Retinal pigment epithelial cell (primary cell): Measurements from ENCODE around the gene ADORA3.

ENCODE experiments used
- DNase-seq: peaks from one replicate; pipeline ENCODE4 v3.0.0-alpha.2; 2010; ENCODE audit warnings: low read depth
- H3K4me3 ChIP-seq: 2 replicates; pipeline ENCODE4 v1.5.1; 2011; ENCODE audit warnings: mild to moderate bottlenecking, low read length, control low read depth, moderate library complexity
- TF ChIP-seq, protein P1 (sequence below): conservative IDR thresholded peaks from 2 replicates; pipeline ENCODE4 v1.5.1; 2011; ENCODE audit warnings: low read depth, low read length, control low read depth, inconsistent platforms

Gene ADORA3

GRCh38 chr1:111515291-111516004, 12.0 kb upstream of the ADORA3 start:
- H3K4me3 ChIP-seq, result peak overlapping the region; percentile 45
- TF ChIP-seq, protein P1, sequence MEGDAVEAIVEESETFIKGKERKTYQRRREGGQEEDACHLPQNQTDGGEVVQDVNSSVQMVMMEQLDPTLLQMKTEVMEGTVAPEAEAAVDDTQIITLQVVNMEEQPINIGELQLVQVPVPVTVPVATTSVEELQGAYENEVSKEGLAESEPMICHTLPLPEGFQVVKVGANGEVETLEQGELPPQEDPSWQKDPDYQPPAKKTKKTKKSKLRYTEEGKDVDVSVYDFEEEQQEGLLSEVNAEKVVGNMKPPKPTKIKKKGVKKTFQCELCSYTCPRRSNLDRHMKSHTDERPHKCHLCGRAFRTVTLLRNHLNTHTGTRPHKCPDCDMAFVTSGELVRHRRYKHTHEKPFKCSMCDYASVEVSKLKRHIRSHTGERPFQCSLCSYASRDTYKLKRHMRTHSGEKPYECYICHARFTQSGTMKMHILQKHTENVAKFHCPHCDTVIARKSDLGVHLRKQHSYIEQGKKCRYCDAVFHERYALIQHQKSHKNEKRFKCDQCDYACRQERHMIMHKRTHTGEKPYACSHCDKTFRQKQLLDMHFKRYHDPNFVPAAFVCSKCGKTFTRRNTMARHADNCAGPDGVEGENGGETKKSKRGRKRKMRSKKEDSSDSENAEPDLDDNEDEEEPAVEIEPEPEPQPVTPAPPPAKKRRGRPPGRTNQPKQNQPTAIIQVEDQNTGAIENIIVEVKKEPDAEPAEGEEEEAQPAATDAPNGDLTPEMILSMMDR, result no peak
- no peak for DNase-seq

DNA sequence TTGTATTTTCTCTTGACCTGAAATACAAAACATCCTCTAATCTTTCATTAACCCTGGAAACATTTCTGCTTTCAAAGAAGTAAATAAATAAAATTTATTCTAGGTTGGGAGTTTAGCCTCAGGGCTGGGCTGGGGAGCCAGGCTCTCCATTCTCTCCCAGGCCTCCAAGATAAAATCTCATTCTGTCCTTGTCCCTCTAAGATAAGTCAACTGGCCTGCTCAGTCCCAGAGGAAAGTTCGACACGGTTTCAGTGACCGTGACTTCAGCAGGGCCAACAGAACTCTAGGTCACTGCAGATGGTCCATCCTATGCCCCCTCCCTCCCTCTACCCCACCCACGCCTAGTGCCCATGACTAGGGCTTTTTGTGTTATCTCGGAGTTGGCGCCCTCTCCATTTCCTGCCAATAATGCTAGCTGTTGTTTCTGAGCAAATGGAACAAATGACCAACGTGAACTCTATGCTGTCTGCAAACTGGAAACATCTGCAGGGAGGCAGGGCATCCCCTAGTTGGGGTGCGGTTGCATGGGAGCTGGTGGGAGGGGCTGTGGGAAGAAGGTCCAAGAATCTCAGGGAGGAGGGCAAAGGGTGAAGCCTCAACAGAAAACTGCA, 10.1 kb upstream of the ADORA3 start:
- TF ChIP-seq, protein P1, result no peak
- no peak overlapping the region for H3K4me3 ChIP-seq
- no peak for DNase-seq

DNA sequence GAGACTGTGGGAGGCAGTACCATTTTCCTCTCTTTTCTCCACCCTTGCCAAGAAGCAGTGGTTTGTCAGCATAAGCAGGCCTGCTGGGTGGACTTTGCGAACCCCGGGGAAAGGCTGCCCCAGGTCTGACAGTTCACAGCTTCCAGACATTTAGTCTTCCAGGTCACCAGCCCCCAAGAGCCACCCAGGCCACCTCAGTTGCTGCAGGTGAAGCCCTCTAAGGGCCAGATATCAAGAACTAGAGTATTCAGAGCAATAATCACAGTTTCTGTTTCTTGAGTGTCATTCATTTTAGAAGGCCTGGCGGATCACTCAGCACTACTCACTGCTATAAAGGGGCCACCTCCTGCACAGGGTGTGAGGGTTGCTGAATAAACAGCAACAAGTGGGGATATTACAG, 9.5 kb upstream of the ADORA3 start:
- no peak overlapping the region for H3K4me3 ChIP-seq

DNA sequence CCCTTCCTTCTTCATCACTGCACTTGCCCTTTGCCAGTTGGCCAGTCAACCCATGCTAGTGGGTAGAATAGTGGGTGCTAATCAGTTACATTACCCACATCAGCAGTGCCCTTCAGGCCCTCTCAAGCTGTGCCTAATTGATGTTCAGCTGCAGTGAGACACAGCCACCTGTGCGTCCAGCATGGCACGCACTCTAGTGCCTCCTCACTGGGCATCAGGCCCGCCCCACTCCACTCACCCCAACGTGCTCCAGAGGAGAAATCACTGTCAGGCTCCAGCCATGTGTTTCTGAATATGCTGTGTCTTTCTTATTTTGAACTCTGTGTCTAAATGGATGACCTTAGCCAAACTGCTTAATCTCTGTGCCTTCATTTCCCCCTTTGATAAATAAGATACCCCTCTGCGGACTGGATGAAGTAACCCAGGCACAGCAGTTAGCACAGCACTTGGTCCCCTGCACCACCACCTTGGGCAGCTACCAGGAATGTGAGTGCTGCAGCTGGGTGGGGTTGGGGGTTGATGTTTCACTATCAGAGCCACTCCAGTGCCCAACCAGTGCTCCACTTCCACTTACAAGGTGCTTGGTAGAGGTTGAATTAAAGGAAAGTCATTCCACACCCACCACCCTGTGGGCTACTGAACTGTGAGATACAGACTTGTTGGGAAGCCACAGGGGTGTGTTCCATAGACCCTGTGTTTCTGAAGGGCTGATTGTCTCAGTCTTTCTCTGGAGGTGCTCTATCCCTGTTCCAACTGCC, 8.9 kb upstream of the ADORA3 start:
- no peak overlapping the region for H3K4me3 ChIP-seq
- TF ChIP-seq, protein P1, result no peak
- no peak for DNase-seq

More for the DNA sequence above, 9.5 kb upstream of the ADORA3 start:
- DNase-seq, result no peak
- TF ChIP-seq, protein P1, result no peak

- H3K4me3 ChIP-seq, result no peak overlapping the region
- no peak for DNase-seq
- TF ChIP-seq, protein P1, result no peak
These were observed 7.9 kb upstream of the ADORA3 start for GRCh38 chr1:111511370-111511769.

DNA sequence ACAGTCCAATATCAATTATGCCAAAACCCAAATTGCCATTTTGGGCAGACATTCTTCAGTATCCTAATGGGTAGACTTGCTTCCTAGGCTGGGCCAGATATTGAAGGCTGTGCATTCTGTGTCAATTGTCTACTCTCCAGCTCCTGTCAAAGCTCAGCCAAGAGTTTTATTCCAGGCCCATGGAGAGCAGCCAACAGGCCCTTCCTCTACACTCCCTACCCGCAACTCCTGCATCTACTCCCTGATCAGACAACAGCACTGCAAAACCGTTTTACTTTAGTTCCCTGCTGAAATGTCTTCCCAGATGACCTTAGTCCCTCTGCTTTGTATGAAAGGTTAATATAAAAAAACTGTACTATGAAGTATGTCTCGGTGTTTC, 6.6 kb upstream of the ADORA3 start:
- no peak overlapping the region for H3K4me3 ChIP-seq
- TF ChIP-seq, protein P1, result no peak
- no peak for DNase-seq
